ENCODE data around the gene KCNQ5.

GRCh38 chr6:73028124-73028766 lies 406.4 kb downstream of the KCNQ5 start:
- TF ChIP-seq CTCF (IDR thresholded peaks at IDR 0.05; ENCODE audit: low read depth, low read length, poor library complexity, severe bottlenecking): no peak
- TF ChIP-seq EZH2phosphoT487 (IDR thresholded peaks at IDR 0.05; ENCODE audit: borderline replicate concordance, low read length): no peak

Measured in DOHH2 (cell line).